Nephron progenitor cell (in vitro differentiated cells): Measurements from ENCODE around the gene SIPA1L3.

ENCODE experiments used
- DNase-seq: peaks from one replicate; pipeline ENCODE4 v3.0.0; 2021
- H3K27ac Mint-ChIP-seq: 2 replicates; pipeline ENCODE4 v1.8.0; 2021; ENCODE audit warnings: mild to moderate bottlenecking, moderate library complexity, mixed read lengths
- H3K27me3 Mint-ChIP-seq: 2 replicates; pipeline ENCODE4 v1.8.0; 2021; ENCODE audit warnings: mild to moderate bottlenecking, low read depth, mixed read lengths; ENCODE audit not compliant: poor library complexity
- H3K36me3 Mint-ChIP-seq: 2 replicates; pipeline ENCODE4 v1.8.0; 2021; ENCODE audit warnings: low read depth, mixed read lengths
- H3K4me1 Mint-ChIP-seq: 2 replicates; pipeline ENCODE4 v1.8.0; 2021; ENCODE audit warnings: mixed read lengths
- H3K4me3 Mint-ChIP-seq: 2 replicates; pipeline ENCODE4 v1.8.0; 2021; ENCODE audit warnings: mild to moderate bottlenecking, moderate library complexity, mixed read lengths
- H3K9me3 Mint-ChIP-seq: 2 replicates; pipeline ENCODE4 v1.8.0; 2021; ENCODE audit warnings: mild to moderate bottlenecking, moderate library complexity, mixed read lengths
- CTCF ChIP-seq: fragments of 200-600 bp; sonication (generic); IDR thresholded peaks from 2 replicates; pipeline ENCODE4 v1.5.0; 2021; ENCODE audit warnings: antibody characterized with exemption

Gene SIPA1L3

GRCh38 chr19:38072776-38073750, 166.1 kb downstream of the SIPA1L3 start:
- Mint-ChIP-seq H3K4me3 (no peak overlapping the region), H3K36me3 (peaks cover 23% of the 10 kb centered on the region), H3K4me1 (peaks cover 30% of the 10 kb centered on the region), H3K27me3 (peaks cover 2% of the 10 kb centered on the region), H3K9me3 (peaks cover 7% of the 10 kb centered on the region), H3K27ac (peak overlapping the region; percentile 57)
- no peak for DNase-seq
- TF ChIP-seq CTCF, result no peak

GRCh38 chr19:38073841-38074685, 167.1 kb downstream of the SIPA1L3 start:
- Mint-ChIP-seq H3K4me3 (no peak overlapping the region), H3K4me1 (peaks cover 37% of the 10 kb centered on the region), H3K9me3 (peaks cover 12% of the 10 kb centered on the region), H3K36me3 (peaks cover 29% of the 10 kb centered on the region), H3K27me3 (peaks cover 4% of the 10 kb centered on the region), H3K27ac (no peak overlapping the region)
- no peak for TF ChIP-seq CTCF
- peak; percentile 41 for DNase-seq

DNA sequence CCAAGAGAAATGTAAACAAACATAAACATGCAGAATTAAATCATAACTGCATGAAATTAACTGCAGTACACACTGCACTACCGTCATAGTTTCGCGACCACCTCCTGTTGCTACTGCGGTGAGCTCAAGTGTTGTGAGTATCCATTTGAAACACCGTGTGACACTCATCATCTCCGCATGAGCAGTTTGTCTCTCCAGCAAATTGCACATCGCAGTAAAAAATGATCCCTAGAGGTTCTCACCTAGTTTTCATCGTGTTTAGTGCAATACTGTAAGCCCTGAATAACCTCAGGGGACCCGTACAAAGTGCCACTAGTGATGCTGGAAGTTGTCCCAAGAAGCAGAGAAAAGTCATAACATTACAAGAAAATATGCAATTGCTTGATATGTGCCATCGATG, 169.3 kb downstream of the SIPA1L3 start:
- TF ChIP-seq CTCF, result no peak
- Mint-ChIP-seq H3K27ac (no peak overlapping the region), H3K4me3 (no peak overlapping the region), H3K27me3 (peaks cover 4% of the 10 kb centered on the region), H3K9me3 (peaks cover 12% of the 10 kb centered on the region), H3K4me1 (peaks cover 44% of the 10 kb centered on the region), H3K36me3 (peaks cover 34% of the 10 kb centered on the region)
- no peak for DNase-seq

DNA sequence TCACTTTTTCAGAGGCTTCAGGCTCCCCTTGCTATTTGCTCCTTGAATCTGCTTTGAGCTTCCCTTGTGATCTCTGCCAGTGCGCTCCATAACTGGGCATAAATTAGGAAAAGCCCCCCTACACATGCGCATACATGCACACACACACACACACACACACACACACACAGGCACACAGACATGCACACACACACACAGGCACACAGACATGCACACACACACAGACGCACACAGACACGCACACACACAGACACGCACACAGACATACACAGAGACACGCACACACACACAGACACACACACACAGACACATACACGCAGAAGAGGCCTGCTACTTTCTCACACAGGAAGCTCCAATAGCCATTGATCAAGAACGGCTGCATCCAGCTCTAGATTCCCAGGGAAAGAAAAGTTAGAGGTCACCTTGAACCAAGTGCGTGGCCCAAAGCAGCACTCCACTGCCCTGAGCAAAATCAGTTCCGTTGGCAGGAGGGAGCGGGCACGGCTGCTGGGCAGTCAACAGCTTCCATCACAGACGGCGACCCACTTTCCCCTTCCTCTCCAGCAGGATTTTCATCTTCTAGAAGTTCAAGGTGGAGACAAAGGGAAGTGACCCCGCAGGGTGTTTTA, 171.4 kb downstream of the SIPA1L3 start:
- DNase-seq, result no peak
- Mint-ChIP-seq H3K4me3 (no peak overlapping the region), H3K9me3 (peaks cover 12% of the 10 kb centered on the region), H3K36me3 (peaks cover 27% of the 10 kb centered on the region), H3K4me1 (peaks cover 40% of the 10 kb centered on the region), H3K27me3 (peaks cover 4% of the 10 kb centered on the region), H3K27ac (no peak overlapping the region)
- no peak for TF ChIP-seq CTCF

DNA sequence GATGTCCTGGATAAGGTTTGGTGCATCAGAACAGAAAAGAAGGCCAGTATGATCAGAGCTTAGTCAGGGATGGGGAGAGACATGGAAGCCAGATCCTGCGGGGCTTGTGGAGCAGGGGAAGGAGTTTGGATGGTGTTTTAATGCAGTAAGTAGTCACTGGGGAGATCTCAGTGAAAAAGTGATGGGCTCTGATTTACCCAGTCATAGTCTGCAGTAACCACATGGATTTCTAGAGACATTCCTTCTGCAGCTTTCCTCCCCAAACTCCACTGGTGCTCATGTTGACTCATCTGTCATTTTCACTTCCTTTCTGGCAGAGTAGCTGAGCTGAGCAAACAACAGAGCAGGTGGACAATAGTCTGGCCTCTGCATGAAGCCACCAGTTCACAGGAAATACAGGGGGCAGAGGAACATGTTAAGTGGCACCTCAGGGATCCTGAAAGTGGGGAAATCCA, 172.9 kb downstream of the SIPA1L3 start:
- Mint-ChIP-seq H3K4me1 (peaks cover 28% of the 10 kb centered on the region), H3K9me3 (peaks cover 12% of the 10 kb centered on the region), H3K36me3 (peaks cover 33% of the 10 kb centered on the region), H3K4me3 (no peak overlapping the region), H3K27ac (peak overlapping the region; percentile 86), H3K27me3 (peaks cover 4% of the 10 kb centered on the region)
- no peak for TF ChIP-seq CTCF
- DNase-seq, result no peak
